ENCODE data around the gene CACNA1E.

Gene CACNA1E

DNA sequence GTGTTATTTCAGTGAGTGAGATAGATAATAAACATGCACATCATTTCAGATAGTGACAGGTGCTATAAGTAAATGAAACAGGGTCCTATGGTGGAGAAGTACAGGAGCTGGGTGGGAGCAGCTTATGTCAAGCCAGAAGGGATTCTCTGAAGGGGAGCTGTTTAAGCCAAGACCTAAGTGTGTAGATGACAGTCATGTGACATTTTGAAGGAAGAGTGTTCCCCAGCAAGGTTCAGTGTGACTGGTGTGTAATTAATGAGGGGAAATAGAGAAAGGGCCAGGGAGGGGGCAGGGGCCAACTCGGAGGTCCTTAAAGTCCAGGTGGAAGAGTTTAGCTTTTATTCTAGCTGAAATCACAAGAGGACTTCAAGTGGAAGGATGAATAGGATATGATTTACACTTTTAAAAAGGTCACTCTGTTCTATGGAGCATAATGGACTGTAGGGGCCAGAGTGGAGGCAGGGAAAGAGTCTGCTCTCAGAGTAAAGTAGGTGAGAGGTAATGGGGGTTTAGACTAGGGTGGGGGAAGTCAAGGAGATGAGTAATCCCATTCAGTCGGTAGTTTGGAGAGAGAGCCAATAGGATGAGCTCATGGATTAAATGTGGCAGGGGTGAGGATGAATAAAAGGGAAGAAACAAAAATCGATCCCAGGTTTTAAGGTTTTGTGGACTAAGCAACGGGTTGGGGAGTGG is 243.1 kb downstream of the CACNA1E start:
- no peaks in the 10 kb centered on the region for H3K79me2 ChIP-seq (ENCODE audit: insufficient read depth, low read length)
- H3K9me3 ChIP-seq (ENCODE audit: insufficient read depth, low read depth, low read length) = no peaks in the 10 kb centered on the region
- no peak overlapping the region for H2AFZ ChIP-seq (ENCODE audit: low read length)

DNA sequence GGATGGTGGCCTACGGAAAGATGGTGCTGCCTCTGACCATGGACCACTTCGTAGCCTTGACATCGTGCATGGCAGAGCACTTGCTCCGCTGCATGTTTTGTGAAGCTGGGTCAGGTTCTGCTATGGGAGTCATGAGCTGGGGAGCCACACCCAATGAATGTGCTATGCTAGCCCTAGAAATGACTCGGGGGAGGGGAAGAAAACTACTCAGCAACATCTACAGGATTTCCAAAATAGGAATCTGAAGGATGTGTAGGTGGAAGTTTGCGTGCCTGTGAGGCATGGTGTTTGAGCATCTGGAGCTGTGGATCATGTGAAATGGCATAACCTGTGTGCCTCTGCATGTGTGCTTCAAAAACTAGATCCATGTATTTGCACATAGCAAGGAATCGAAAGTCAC is 247.3 kb downstream of the CACNA1E start:
- Histone ChIP-seq H3K9me3 (ENCODE audit: insufficient read depth, low read depth, low read length) (no peaks in the 10 kb centered on the region), H3K27me3 (ENCODE audit: insufficient read depth, low read length, poor library complexity, severe bottlenecking) (no peaks in the 10 kb centered on the region), H2AFZ (ENCODE audit: low read length) (no peak overlapping the region), H3K4me3 (ENCODE audit: low read length, poor library complexity, severe bottlenecking) (no peak overlapping the region), H3K9ac (ENCODE audit: low read depth, low read length, poor library complexity, severe bottlenecking) (no peak overlapping the region), H3K36me3 (ENCODE audit: insufficient read depth, low read length) (no peaks in the 10 kb centered on the region), H3K4me1 (ENCODE audit: insufficient read depth, low read length, poor library complexity, severe bottlenecking) (no peaks in the 10 kb centered on the region), H3F3A (ENCODE audit: low read depth) (no peaks in the 10 kb centered on the region), H3K79me2 (ENCODE audit: insufficient read depth, low read length) (no peaks in the 10 kb centered on the region), H3K4me2 (ENCODE audit: low read depth, low read length, poor library complexity, severe bottlenecking) (no peak overlapping the region), H3K9me2 (replicated peaks; ENCODE audit: low read depth, low read length) (no peaks in the 10 kb centered on the region), H4K20me1 (ENCODE audit: insufficient read depth, low read length, poor library complexity, severe bottlenecking) (no peaks in the 10 kb centered on the region)
- TF ChIP-seq EZH2phosphoT487 (IDR thresholded peaks at IDR 0.05; ENCODE audit: borderline replicate concordance) (no peak), CTCF (conservative IDR thresholded peaks at IDR 0.05; ENCODE audit: low read length) (no peak)

More for the DNA sequence above, 243.1 kb downstream of the CACNA1E start:
- H3K9ac ChIP-seq (ENCODE audit: low read depth, low read length, poor library complexity, severe bottlenecking) = no peak overlapping the region
- no peak for TF ChIP-seq EZH2phosphoT487 (IDR thresholded peaks at IDR 0.05; ENCODE audit: borderline replicate concordance)
- TF ChIP-seq CTCF (conservative IDR thresholded peaks at IDR 0.05; ENCODE audit: low read length) = no peak
- no peak overlapping the region for H3K4me2 ChIP-seq (ENCODE audit: low read depth, low read length, poor library complexity, severe bottlenecking)
- no peaks in the 10 kb centered on the region for H3F3A ChIP-seq (ENCODE audit: low read depth)
- no peaks in the 10 kb centered on the region for H4K20me1 ChIP-seq (ENCODE audit: insufficient read depth, low read length, poor library complexity, severe bottlenecking)
- H3K9me2 ChIP-seq (replicated peaks; ENCODE audit: low read depth, low read length) = no peaks in the 10 kb centered on the region
- no peaks in the 10 kb centered on the region for H3K4me1 ChIP-seq (ENCODE audit: insufficient read depth, low read length, poor library complexity, severe bottlenecking)
- no peaks in the 10 kb centered on the region for H3K36me3 ChIP-seq (ENCODE audit: insufficient read depth, low read length)
- no peaks in the 10 kb centered on the region for H3K27me3 ChIP-seq (ENCODE audit: insufficient read depth, low read length, poor library complexity, severe bottlenecking)
- no peak overlapping the region for H3K4me3 ChIP-seq (ENCODE audit: low read length, poor library complexity, severe bottlenecking)

DNA sequence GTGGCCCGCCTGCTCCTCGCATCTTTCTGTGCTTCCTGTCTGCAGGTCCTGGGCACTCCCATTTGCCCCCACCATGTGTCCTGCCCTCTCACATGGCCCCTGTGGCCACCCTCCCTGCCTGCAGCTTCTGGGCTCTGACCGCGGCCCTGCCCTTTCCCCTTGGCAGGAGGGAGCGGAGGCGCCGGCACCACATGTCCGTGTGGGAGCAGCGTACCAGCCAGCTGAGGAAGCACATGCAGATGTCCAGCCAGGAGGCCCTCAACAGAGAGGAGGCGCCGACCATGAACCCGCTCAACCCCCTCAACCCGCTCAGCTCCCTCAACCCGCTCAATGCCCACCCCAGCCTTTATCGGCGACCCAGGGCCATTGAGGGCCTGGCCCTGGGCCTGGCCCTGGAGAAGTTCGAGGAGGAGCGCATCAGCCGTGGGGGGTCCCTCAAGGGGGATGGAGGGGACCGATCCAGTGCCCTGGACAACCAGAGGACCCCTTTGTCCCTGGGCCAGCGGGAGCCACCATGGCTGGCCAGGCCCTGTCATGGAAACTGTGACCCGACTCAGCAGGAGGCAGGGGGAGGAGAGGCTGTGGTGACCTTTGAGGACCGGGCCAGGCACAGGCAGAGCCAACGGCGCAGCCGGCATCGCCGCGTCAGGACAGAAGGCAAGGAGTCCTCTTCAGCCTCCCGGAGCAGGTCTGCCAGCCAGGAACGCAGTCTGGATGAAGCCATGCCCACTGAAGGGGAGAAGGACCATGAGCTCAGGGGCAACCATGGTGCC is 249.1 kb downstream of the CACNA1E start:
- Histone ChIP-seq H3K9me3 (ENCODE audit: insufficient read depth, low read depth, low read length) (no peaks in the 10 kb centered on the region), H3K4me2 (ENCODE audit: low read depth, low read length, poor library complexity, severe bottlenecking) (no peak overlapping the region), H3K4me1 (ENCODE audit: insufficient read depth, low read length, poor library complexity, severe bottlenecking) (no peaks in the 10 kb centered on the region), H2AFZ (ENCODE audit: low read length) (no peak overlapping the region), H3K4me3 (ENCODE audit: low read length, poor library complexity, severe bottlenecking) (no peak overlapping the region), H3K27me3 (ENCODE audit: insufficient read depth, low read length, poor library complexity, severe bottlenecking) (no peaks in the 10 kb centered on the region), H3F3A (ENCODE audit: low read depth) (no peaks in the 10 kb centered on the region), H4K20me1 (ENCODE audit: insufficient read depth, low read length, poor library complexity, severe bottlenecking) (no peaks in the 10 kb centered on the region), H3K36me3 (ENCODE audit: insufficient read depth, low read length) (no peaks in the 10 kb centered on the region), H3K79me2 (ENCODE audit: insufficient read depth, low read length) (no peaks in the 10 kb centered on the region), H3K9ac (ENCODE audit: low read depth, low read length, poor library complexity, severe bottlenecking) (no peak overlapping the region), H3K9me2 (replicated peaks; ENCODE audit: low read depth, low read length) (no peaks in the 10 kb centered on the region)
- TF ChIP-seq CTCF (conservative IDR thresholded peaks at IDR 0.05; ENCODE audit: low read length) (no peak), EZH2phosphoT487 (IDR thresholded peaks at IDR 0.05; ENCODE audit: borderline replicate concordance) (no peak)

Measured in Loucy (cell line).